K562 (cell line): ENCODE results near the gene TBC1D5. TPM values are rescaled to one million over a fixed set of nuclear protein-coding genes. Genes with fewer than 3 reads are reported as not detected.

ENCODE experiments used
- ATAC-seq: fragments of 200-7000 bp; cut with Tn5 transposase; 3 replicates; pipeline ENCODE4 v1.9.1; 2020; ENCODE audit warnings: moderate library complexity
- BruUV-seq: library from RNA; stranded (reverse); fragments of 400-500 nt; replicated peaks from 2 replicates; lab custom pipeline; 2021; lab: Mats Ljungman, UMichigan
- CTCF ChIA-PET: fragments of 300-600 bp; formaldehyde crosslinking; extraction: SDS; loops from one replicate; lab custom pipeline; 2021; ENCODE audit warnings: low intra/inter-chr PET ratio; lab: Yijun Ruan, JAX
- POLR2A ChIA-PET: fragments of 300-600, 350-650 bp; sonication (Branson Sonifier 250); formaldehyde crosslinking; extraction: SDS; loops from one replicate; lab custom pipeline; 2021; ENCODE audit warnings: antibody characterized with exemption, inconsistent platforms; lab: Yijun Ruan, JAX
- DNase-seq, 4 experiments: peaks; one replicate each; pipeline versions ENCODE4 v3.0.0 to v3.0.0-alpha.2; 2011 to 2018; ENCODE audit warnings: low spot score in 3 of 4, mixed read lengths in 3 of 4; ENCODE audit errors: extremely low read depth in 1 of 4
- FAIRE-seq: peaks from 2 replicates; lab custom pipeline; 2011; peaks lifted over from hg19 to GRCh38; lab: Jason Lieb, UNC
- H2AFZ ChIP-seq: 2 replicates; pipeline ENCODE4 v1.6.0; 2011; ENCODE audit warnings: low read depth, low read length, control low read depth, inconsistent platforms
- H3K27ac ChIP-seq: fragments of 200-600 bp; 3 replicates; pipeline ENCODE4 v1.8.0; 2011; ENCODE audit warnings: low read depth, mild to moderate bottlenecking, control low read depth, inconsistent platforms, low read length, moderate library complexity, mixed read lengths; ENCODE audit errors: extremely low read depth
- H3K27me3 ChIP-seq, 2 experiments: fragments of 300-600 bp in 1 of 2; 2 replicates in 1 of 2; 3 replicates in 1 of 2; pipeline versions ENCODE4 v1.6.0 to v1.8.0; 2011; ENCODE audit warnings: inconsistent platforms in 2 of 2, low read length in 2 of 2, mild to moderate bottlenecking in 1 of 2, mixed read lengths in 1 of 2, moderate library complexity in 1 of 2; ENCODE audit not compliant: control insufficient read depth in 2 of 2, insufficient read depth in 2 of 2
- H3K36me3 ChIP-seq: fragments of 300-600 bp; 3 replicates; pipeline ENCODE4 v1.8.0; 2011; ENCODE audit warnings: mild to moderate bottlenecking, low read length, inconsistent platforms; ENCODE audit not compliant: control insufficient read depth, insufficient read depth
- H3K4me1 ChIP-seq, 2 experiments: fragments of 200-600 bp in 1 of 2; replicated peaks in 1 of 2; 2 replicates in 1 of 2; 3 replicates in 1 of 2; pipeline versions ENCODE4 v1.5.1 to v1.8.0; 2011; ENCODE audit warnings: inconsistent platforms in 2 of 2, low read length in 2 of 2, mild to moderate bottlenecking in 1 of 2, mixed read lengths in 1 of 2, moderate library complexity in 1 of 2; ENCODE audit not compliant: control insufficient read depth in 2 of 2, insufficient read depth in 2 of 2
- H3K4me2 ChIP-seq: 2 replicates; pipeline ENCODE4 v1.6.1; 2011; ENCODE audit warnings: low read length, control low read depth, inconsistent platforms, mixed read lengths; ENCODE audit not compliant: insufficient read depth
- H3K4me3 ChIP-seq: fragments of 200-600 bp; sonication (generic), shearing (Covaris generic); 2 replicates; pipeline ENCODE4 v1.5.1; 2016; ENCODE audit warnings: control low read depth, inconsistent platforms
- H3K79me2 ChIP-seq: fragments of 200-600 bp; 3 replicates; pipeline ENCODE4 v1.8.0; 2011; ENCODE audit warnings: low read length, inconsistent platforms; ENCODE audit not compliant: control insufficient read depth, insufficient read depth
- H3K9ac ChIP-seq, 2 experiments: 2 replicates each; pipeline versions ENCODE4 v1.6.0 to v1.6.1; 2011; ENCODE audit warnings: low read depth in 2 of 2, low read length in 2 of 2, control low read depth in 1 of 2, inconsistent platforms in 1 of 2, mild to moderate bottlenecking in 1 of 2, mixed read lengths in 1 of 2; ENCODE audit not compliant: insufficient read depth in 1 of 2
- H3K9me1 ChIP-seq: one replicate; pipeline ENCODE4 v1.6.0; 2011; ENCODE audit warnings: inconsistent platforms, mild to moderate bottlenecking, low read length, moderate library complexity; ENCODE audit not compliant: control insufficient read depth, insufficient read depth
- H3K9me3 ChIP-seq: replicated peaks from 2 replicates; pipeline ENCODE4 v1.5.1; 2011; ENCODE audit warnings: low read depth, low read length, inconsistent platforms; ENCODE audit not compliant: control insufficient read depth, insufficient read depth
- H4K20me1 ChIP-seq: replicated peaks from 2 replicates; pipeline ENCODE4 v1.6.1; 2011; ENCODE audit warnings: low read length, inconsistent platforms, mixed read lengths; ENCODE audit not compliant: control insufficient read depth, insufficient read depth
- CAMTA2 ChIP-seq: fragments of 250-450 bp; sonication (Bioruptor Pico); conservative IDR thresholded peaks from 2 replicates; pipeline ENCODE4 v1.5.1; 2022
- FOSL1 ChIP-seq: fragments of 200-800 bp; sonication (Bioruptor generic); conservative IDR thresholded peaks from 2 replicates; pipeline ENCODE4 v1.6.1; 2016; ENCODE audit warnings: missing genetic modification characterization, missing compliant biosample characterization
- HNRNPK ChIP-seq: fragments of 200-400 bp; formaldehyde crosslinking; IDR thresholded peaks from one replicate; pipeline ENCODE4 v1.6.1; 2018; ENCODE audit warnings: mild to moderate bottlenecking, low read depth, low read length; ENCODE audit not compliant: poor library complexity, severe bottlenecking
- HSF4 ChIP-seq: fragments of 250-450 bp; sonication (Bioruptor Pico); IDR thresholded peaks from 2 replicates; pipeline ENCODE4 v2.1.2; 2022; ENCODE audit warnings: mild to moderate bottlenecking, moderate library complexity, borderline replicate concordance
- MCM7 ChIP-seq, 2 experiments: fragments of 450-650 bp; IDR thresholded peaks; 2 replicates each; pipeline ENCODE4 v1.6.1; 2016 to 2018
- RBBP5 ChIP-seq: fragments of 200-600 bp; sonication (generic); IDR thresholded peaks from 2 replicates; pipeline ENCODE4 v1.6.1; 2012; ENCODE audit warnings: borderline replicate concordance, mild to moderate bottlenecking, low read length, control low read depth, inconsistent platforms; ENCODE audit not compliant: insufficient read depth, poor library complexity, severe bottlenecking
- ZNF507 ChIP-seq: conservative IDR thresholded peaks from 2 replicates; pipeline ENCODE4 v1.6.1; 2017; ENCODE audit warnings: missing genetic modification characterization, missing compliant biosample characterization
- WGBS: fragments of 100-300 bp; shearing (Covaris generic); methylation state at CpG from one replicate; pipeline ENCODE4 v1.1.6; 2016; ENCODE audit warnings: low coverage, mixed read lengths; ENCODE audit not compliant: insufficient coverage; ENCODE audit errors: missing lambda C conversion rate; 5-methylcytosine and 5-hydroxymethylcytosine counted together
- in situ Hi-C: fragments of 300-500 bp; cut with MboI; formaldehyde crosslinking; loops from 4 replicates; pipeline ENCODE4 v1.15.0; 2018; ENCODE audit warnings: inconsistent platforms, mixed read lengths
- intact Hi-C: fragments of 100-400 bp; cut with micrococcal nuclease; formaldehyde crosslinking; loops from 2 replicates; pipeline ENCODE4 v1.14.2; 2022
- polyA plus RNA-seq, 8 experiments: library from polyadenylated mRNA; depleted of rRNA in 4 of 8; stranded (reverse) in 5 of 8; unstranded in 3 of 8; fragments of >200 nt; fragmentation: Nextera tagmentation in 2 of 8; fragmentation: Illumina TruSeq in 1 of 8; extraction: Ambion mirVana in 2 of 8; extraction: Trizol in 1 of 8; gene quantifications; 2 replicates each; pipeline versions ENCODE4 v1.2.1 to v1.2.3, GENCODE V29; 2011 to 2014; ENCODE audit warnings: inconsistent platforms in 1 of 8, missing spikeins in 1 of 8
- total RNA-seq, 7 experiments: library from RNA; depleted of rRNA in 6 of 7; stranded (reverse); fragments of >200 nt in 6 of 7; fragmentation: Illumina TruSeq in 2 of 7; extraction: Trizol in 2 of 7; gene quantifications; 2 replicates each; pipeline versions ENCODE4 v1.2.1 to v1.2.3, GENCODE V29; 2011 to 2021; ENCODE audit warnings: low replicate concordance in 1 of 7
- TF ChIP-seq, protein P1 (sequence below): fragments of 450-650 bp; IDR thresholded peaks from 2 replicates; pipeline ENCODE4 v1.7.0; 2016; ENCODE audit warnings: borderline replicate concordance
- TF ChIP-seq, protein P2 (sequence below): fragments of 250-450 bp; sonication (Bioruptor Pico); IDR thresholded peaks from 2 replicates; pipeline ENCODE4 v1.4.0; 2020; ENCODE audit warnings: mild to moderate bottlenecking, moderate library complexity

The TBC1D5 gene
- total and polyA plus RNA-seq, 9 of the 15 experiments (the other 6 are each of a cell fraction or from before 2014, with no cell fraction given), result 2.9 to 38.1 (median 25.6) TPM

DNA sequence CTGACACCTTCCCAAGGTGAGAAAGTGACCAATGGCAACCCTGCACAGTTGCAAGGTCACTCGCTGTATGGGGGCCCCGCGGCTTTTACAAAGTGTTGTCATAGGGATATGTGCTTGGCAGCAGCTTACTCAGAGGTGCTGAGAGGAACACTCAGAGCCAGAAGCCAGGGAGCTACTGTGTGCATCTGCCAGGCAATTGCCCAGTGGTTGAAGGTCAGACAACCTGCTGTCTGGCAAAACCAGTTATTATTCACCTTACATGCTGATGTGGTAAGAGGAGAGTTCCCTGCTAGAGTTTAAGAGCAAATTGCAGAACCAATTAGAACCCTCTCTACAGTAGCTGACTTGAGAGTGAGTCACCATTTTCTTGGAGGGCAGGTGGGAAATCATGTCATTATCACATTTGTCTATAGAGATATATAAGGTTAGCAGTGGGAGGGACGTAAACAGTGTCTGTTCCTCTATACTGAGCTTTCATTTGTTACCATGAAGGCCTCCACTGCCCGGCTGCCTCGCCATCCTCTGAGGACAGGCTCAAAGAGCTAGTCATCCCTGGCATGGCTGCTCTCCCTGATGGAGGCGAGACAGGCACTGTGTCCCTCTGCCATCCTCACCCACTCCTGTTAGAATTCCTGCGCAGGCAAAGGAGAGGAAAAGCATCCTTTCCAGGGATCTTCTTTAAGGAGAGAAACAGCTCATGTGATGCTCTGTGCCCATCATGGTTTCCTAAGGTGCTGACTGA lies 583.3 kb downstream of the TBC1D5 start:
- no peaks in the 10 kb centered on the region for H3K4me1 ChIP-seq
- TF ChIP-seq FOSL1 (tag), result 0 out of 2 replicates have a peak, but pooled peaks have one; percentile 18
- TF ChIP-seq HNRNPK, result no peak
- TF ChIP-seq, all 486 proteins: peak for 1
- Histone ChIP-seq H3K9me3 (no peaks in the 10 kb centered on the region), H3K4me2 (no peak overlapping the region), H3K79me2 (no peaks in the 10 kb centered on the region), H3K36me3 (no peaks in the 10 kb centered on the region; the same call in 2 of the 3 replicates), H3K27me3 (no peaks in the 10 kb centered on the region), H3K4me3 (no peak overlapping the region), H3K9ac (no peak overlapping the region), H3K9me1 (no peaks in the 10 kb centered on the region), H3K27ac (no peak overlapping the region), H2AFZ (no peak overlapping the region), H4K20me1 (no peaks in the 10 kb centered on the region)
- ATAC-seq, result no peak
- no peak for FAIRE-seq
- WGBS, result 56% methylated on average over 8 of the region's 8 CpGs
- no peak for DNase-seq
- no TSS peak for BruUV-seq
- intact Hi-C loops (no loop called here), in situ Hi-C loops (no loop called here)
- ChIA-PET POLR2A (interaction anchor here (0.7 to 1.2 kb wide), 2 partner anchors 18 to 28 kb away, joined by 3 to 4 read pairs; no protein-coding TSS in a partner anchor), CTCF (no interaction called here)

DNA sequence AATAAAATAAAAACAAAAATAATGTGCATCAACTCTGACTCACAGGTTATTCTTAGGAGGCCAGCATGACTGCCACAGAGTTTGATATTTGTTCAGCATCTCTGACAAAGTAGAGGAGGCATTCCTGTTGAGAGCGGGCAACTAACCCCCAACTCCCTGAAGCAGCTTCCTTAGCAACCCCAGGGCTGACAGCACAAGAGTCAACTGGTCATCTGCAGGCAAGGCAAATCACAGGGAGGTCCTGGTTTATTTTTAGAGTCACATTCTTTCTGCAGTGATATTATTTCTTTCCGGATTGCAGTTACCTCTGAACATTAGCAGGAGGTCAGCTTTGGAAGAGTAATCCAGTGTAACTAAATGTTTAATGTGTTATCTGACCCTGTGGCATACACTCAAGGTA lies 584.7 kb downstream of the TBC1D5 start:
- no TSS peak for BruUV-seq
- Histone ChIP-seq H3K27me3 (no peaks in the 10 kb centered on the region), H3K79me2 (no peaks in the 10 kb centered on the region), H3K4me3 (no peak overlapping the region), H2AFZ (no peak overlapping the region), H3K4me2 (no peak overlapping the region), H3K9me3 (peaks cover 3% of the 10 kb centered on the region; the same call in 1 of the 2 replicates), H3K9ac (no peak overlapping the region), H3K27ac (no peak overlapping the region), H4K20me1 (no peaks in the 10 kb centered on the region), H3K36me3 (no peaks in the 10 kb centered on the region; the same call in 2 of the 3 replicates), H3K9me1 (no peaks in the 10 kb centered on the region), H3K4me1 (no peaks in the 10 kb centered on the region)
- in situ Hi-C loops (no loop called here), intact Hi-C loops (no loop called here)
- ChIA-PET POLR2A (no interaction called here), CTCF (no interaction called here)
- FAIRE-seq, result no peak
- WGBS, result 40% methylated on average over 2 of the region's 2 CpGs
- DNase-seq, result no peak
- ATAC-seq, result no peak
- TF ChIP-seq CAMTA2 (CRISPR knock-in tag), result no peak
- TF ChIP-seq RBBP5, result no peak
- no peak for TF ChIP-seq MCM7 (IDR thresholded peaks at IDR 0.05)
- TF ChIP-seq, protein P1, sequence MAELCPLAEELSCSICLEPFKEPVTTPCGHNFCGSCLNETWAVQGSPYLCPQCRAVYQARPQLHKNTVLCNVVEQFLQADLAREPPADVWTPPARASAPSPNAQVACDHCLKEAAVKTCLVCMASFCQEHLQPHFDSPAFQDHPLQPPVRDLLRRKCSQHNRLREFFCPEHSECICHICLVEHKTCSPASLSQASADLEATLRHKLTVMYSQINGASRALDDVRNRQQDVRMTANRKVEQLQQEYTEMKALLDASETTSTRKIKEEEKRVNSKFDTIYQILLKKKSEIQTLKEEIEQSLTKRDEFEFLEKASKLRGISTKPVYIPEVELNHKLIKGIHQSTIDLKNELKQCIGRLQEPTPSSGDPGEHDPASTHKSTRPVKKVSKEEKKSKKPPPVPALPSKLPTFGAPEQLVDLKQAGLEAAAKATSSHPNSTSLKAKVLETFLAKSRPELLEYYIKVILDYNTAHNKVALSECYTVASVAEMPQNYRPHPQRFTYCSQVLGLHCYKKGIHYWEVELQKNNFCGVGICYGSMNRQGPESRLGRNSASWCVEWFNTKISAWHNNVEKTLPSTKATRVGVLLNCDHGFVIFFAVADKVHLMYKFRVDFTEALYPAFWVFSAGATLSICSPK, result no peak
- TF ChIP-seq ZNF507 (tag), result no peak
- TF ChIP-seq, protein P2, sequence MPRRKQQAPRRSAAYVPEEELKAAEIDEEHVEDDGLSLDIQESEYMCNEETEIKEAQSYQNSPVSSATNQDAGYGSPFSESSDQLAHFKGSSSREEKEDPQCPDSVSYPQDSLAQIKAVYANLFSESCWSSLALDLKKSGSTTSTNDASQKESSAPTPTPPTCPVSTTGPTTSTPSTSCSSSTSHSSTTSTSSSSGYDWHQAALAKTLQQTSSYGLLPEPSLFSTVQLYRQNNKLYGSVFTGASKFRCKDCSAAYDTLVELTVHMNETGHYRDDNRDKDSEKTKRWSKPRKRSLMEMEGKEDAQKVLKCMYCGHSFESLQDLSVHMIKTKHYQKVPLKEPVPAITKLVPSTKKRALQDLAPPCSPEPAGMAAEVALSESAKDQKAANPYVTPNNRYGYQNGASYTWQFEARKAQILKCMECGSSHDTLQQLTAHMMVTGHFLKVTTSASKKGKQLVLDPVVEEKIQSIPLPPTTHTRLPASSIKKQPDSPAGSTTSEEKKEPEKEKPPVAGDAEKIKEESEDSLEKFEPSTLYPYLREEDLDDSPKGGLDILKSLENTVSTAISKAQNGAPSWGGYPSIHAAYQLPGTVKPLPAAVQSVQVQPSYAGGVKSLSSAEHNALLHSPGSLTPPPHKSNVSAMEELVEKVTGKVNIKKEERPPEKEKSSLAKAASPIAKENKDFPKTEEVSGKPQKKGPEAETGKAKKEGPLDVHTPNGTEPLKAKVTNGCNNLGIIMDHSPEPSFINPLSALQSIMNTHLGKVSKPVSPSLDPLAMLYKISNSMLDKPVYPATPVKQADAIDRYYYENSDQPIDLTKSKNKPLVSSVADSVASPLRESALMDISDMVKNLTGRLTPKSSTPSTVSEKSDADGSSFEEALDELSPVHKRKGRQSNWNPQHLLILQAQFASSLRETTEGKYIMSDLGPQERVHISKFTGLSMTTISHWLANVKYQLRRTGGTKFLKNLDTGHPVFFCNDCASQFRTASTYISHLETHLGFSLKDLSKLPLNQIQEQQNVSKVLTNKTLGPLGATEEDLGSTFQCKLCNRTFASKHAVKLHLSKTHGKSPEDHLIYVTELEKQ (CRISPR knock-in tag), result no peak
- no peak for TF ChIP-seq HSF4 (CRISPR knock-in tag)
